ENCODE measurements around the gene CASP3. TPM values are rescaled to one million over a fixed set of nuclear protein-coding genes. Genes with fewer than 3 reads are reported as not detected.
"Not testable (repeated sequence)": the region's sequence is repeated elsewhere in the genome, so short reads cannot be mapped to it uniquely, and the experiment has no call there.

The CASP3 gene
- total and polyA plus RNA-seq, 7 experiments from 2014 or later = 2.9 to 73.4 (median 13.7) TPM

- ATAC-seq; H3K4me1 ChIP-seq (ENCODE audit: control insufficient read depth in 2 of 2, insufficient read depth in 2 of 2, low read length in 2 of 2); DNase-seq; H3K4me1 Mint-ChIP-seq; H3K36me3 ChIP-seq (ENCODE audit: control insufficient read depth in 2 of 3, insufficient read depth in 3 of 3, low read length in 3 of 3); POLR2A ChIA-PET; H3K27me3 ChIP-seq (ENCODE audit: control insufficient read depth in 2 of 2, insufficient read depth in 2 of 2, low read length in 2 of 2); H3K9me3 ChIP-seq (ENCODE audit: control insufficient read depth in 2 of 3, low read length in 3 of 3); H3K4me3 Mint-ChIP-seq; H3K4me3 ChIP-seq (ENCODE audit: low read length); CTCF ChIA-PET; intact Hi-C loops (cut with micrococcal nuclease); H3K27ac ChIP-seq (ENCODE audit: low read depth, low read length): not testable (repeated sequence)
- H3K36me3 Mint-ChIP-seq = peaks cover 0 to 14% (median 3%) of the 10 kb centered on the region in 5 donors
- peaks cover 0 to 40% (median 18%) of the 10 kb centered on the region in 11 donors for H3K9me3 Mint-ChIP-seq
- H3K27ac Mint-ChIP-seq = peak overlapping the region in 1 of 9 donors; percentile 39
- H3K27me3 Mint-ChIP-seq = peaks cover 0 to 22% (median 0%) of the 10 kb centered on the region in 5 donors
These were observed 41.8 kb downstream of the CASP3 start for GRCh38 chr4:184607429-184607828.

GRCh38 chr4:184602857-184603256 is 46.4 kb downstream of the CASP3 start:
- H3K4me3 ChIP-seq (ENCODE audit: low read length); H3K27ac ChIP-seq (ENCODE audit: low read depth, low read length); ATAC-seq; H3K27ac Mint-ChIP-seq; H3K36me3 ChIP-seq (ENCODE audit: control insufficient read depth in 2 of 3, insufficient read depth in 3 of 3, low read length in 3 of 3); intact Hi-C loops (cut with micrococcal nuclease); DNase-seq; CTCF ChIA-PET; H3K4me3 Mint-ChIP-seq; H3K4me1 ChIP-seq (ENCODE audit: control insufficient read depth in 2 of 2, insufficient read depth in 2 of 2, low read length in 2 of 2); H3K9me3 ChIP-seq (ENCODE audit: control insufficient read depth in 2 of 3, low read length in 3 of 3); H3K27me3 ChIP-seq (ENCODE audit: control insufficient read depth in 2 of 2, insufficient read depth in 2 of 2, low read length in 2 of 2): not testable (repeated sequence)
- POLR2A ChIA-PET = interaction anchor here (1.5 kb wide), 1 partner anchor 104 kb away, joined by 3 read pairs; no protein-coding TSS in a partner anchor
- Mint-ChIP-seq H3K36me3 (peaks cover 0 to 16% (median 3%) of the 10 kb centered on the region in 5 donors), H3K9me3 (peaks cover 0 to 45% (median 20%) of the 10 kb centered on the region in 11 donors), H3K4me1 (peaks cover 4 to 20% (median 12%) of the 10 kb centered on the region in 7 donors), H3K27me3 (peaks cover 0 to 36% (median 0%) of the 10 kb centered on the region in 5 donors)

- intact Hi-C loops (cut with micrococcal nuclease); CTCF ChIA-PET; H3K4me1 ChIP-seq (ENCODE audit: control insufficient read depth in 2 of 2, insufficient read depth in 2 of 2, low read length in 2 of 2); H3K27ac ChIP-seq (ENCODE audit: low read depth, low read length); H3K27me3 ChIP-seq (ENCODE audit: control insufficient read depth in 2 of 2, insufficient read depth in 2 of 2, low read length in 2 of 2); H3K9me3 ChIP-seq (ENCODE audit: control insufficient read depth in 2 of 3, low read length in 3 of 3); H3K36me3 ChIP-seq (ENCODE audit: control insufficient read depth in 2 of 3, insufficient read depth in 3 of 3, low read length in 3 of 3); H3K4me3 ChIP-seq (ENCODE audit: low read length): not testable (repeated sequence)
- Mint-ChIP-seq H3K4me1 (peaks cover 4 to 20% (median 12%) of the 10 kb centered on the region in 7 donors), H3K9me3 (peaks cover 0 to 37% (median 18%) of the 10 kb centered on the region in 11 donors), H3K4me3 (peak overlapping the region in 9 of 10 donors; percentile 11 to 71 (median 49)), H3K36me3 (peaks cover 0 to 15% (median 3%) of the 10 kb centered on the region in 5 donors), H3K27me3 (peaks cover 0 to 35% (median 5%) of the 10 kb centered on the region in 5 donors), H3K27ac (peak overlapping the region in 5 of 9 donors; percentile 28 to 70 (median 34))
- peak; percentile 42 for ATAC-seq
- peak in 4 of 9 donors; percentile 8 to 37 (median 18) for DNase-seq
- POLR2A ChIA-PET = interaction anchor here (0.6 to 1.1 kb wide), 2 partner anchors 49 to 334 kb away, joined by 3 to 4 read pairs; partner anchors contain the start of genes CASP3 and PRIMPOL
These were observed 48.3 kb downstream of the CASP3 start for GRCh38 chr4:184600982-184601381.

- Mint-ChIP-seq H3K27me3 (peaks cover 0 to 27% (median 6%) of the 10 kb centered on the region in 5 donors), H3K27ac (no peak overlapping the region), H3K36me3 (peaks cover 0 to 12% (median 3%) of the 10 kb centered on the region in 5 donors), H3K4me1 (peaks cover 4 to 20% (median 12%) of the 10 kb centered on the region in 7 donors), H3K9me3 (peaks cover 0 to 25% (median 13%) of the 10 kb centered on the region in 11 donors), H3K4me3 (no peak overlapping the region)
- H3K9me3 ChIP-seq (ENCODE audit: control insufficient read depth in 2 of 3, low read length in 3 of 3) = no peaks in the 10 kb centered on the region
- H3K27me3 ChIP-seq (ENCODE audit: control insufficient read depth in 2 of 2, insufficient read depth in 2 of 2, low read length in 2 of 2) = no peaks in the 10 kb centered on the region
- no peak overlapping the region for H3K27ac ChIP-seq (ENCODE audit: low read depth, low read length)
- DNase-seq (no peak), ATAC-seq (no peak)
- no peaks in the 10 kb centered on the region for H3K36me3 ChIP-seq (ENCODE audit: control insufficient read depth in 2 of 3, insufficient read depth in 3 of 3, low read length in 3 of 3)
- intact Hi-C loops (cut with micrococcal nuclease) = no loop called here
- CTCF ChIA-PET = no interaction called here
- POLR2A ChIA-PET = interaction anchor here (0.6 kb wide), 1 partner anchor 239 kb away, joined by 3 read pairs; no protein-coding TSS in a partner anchor
- H3K4me1 ChIP-seq (ENCODE audit: control insufficient read depth in 2 of 2, insufficient read depth in 2 of 2, low read length in 2 of 2) = no peaks in the 10 kb centered on the region
- no peak overlapping the region for H3K4me3 ChIP-seq (ENCODE audit: low read length)
These were observed 49.6 kb downstream of the CASP3 start for GRCh38 chr4:184599492-184600135.

GRCh38 chr4:184598753-184599491 is 50.3 kb downstream of the CASP3 start:
- DNase-seq (no peak), ATAC-seq (no peak)
- Mint-ChIP-seq H3K9me3 (peaks cover 0 to 19% (median 10%) of the 10 kb centered on the region in 11 donors), H3K36me3 (peaks cover 0 to 10% (median 3%) of the 10 kb centered on the region in 5 donors), H3K4me3 (no peak overlapping the region), H3K27ac (peak overlapping the region in 1 of 9 donors; percentile 30), H3K4me1 (peaks cover 4 to 20% (median 12%) of the 10 kb centered on the region in 7 donors), H3K27me3 (peaks cover 0 to 26% (median 6%) of the 10 kb centered on the region in 5 donors)
- H3K27ac ChIP-seq (ENCODE audit: low read depth, low read length) = no peak overlapping the region
- ChIA-PET CTCF (no interaction called here), POLR2A (interaction anchor here (0.6 kb wide), 1 partner anchor 239 kb away, joined by 3 read pairs; no protein-coding TSS in a partner anchor)
- H3K4me1 ChIP-seq (ENCODE audit: control insufficient read depth in 2 of 2, insufficient read depth in 2 of 2, low read length in 2 of 2) = no peaks in the 10 kb centered on the region
- no peaks in the 10 kb centered on the region for H3K9me3 ChIP-seq (ENCODE audit: control insufficient read depth in 2 of 3, low read length in 3 of 3)
- H3K4me3 ChIP-seq (ENCODE audit: low read length) = no peak overlapping the region
- no peaks in the 10 kb centered on the region for H3K36me3 ChIP-seq (ENCODE audit: control insufficient read depth in 2 of 3, insufficient read depth in 3 of 3, low read length in 3 of 3)
- intact Hi-C loops (cut with micrococcal nuclease) = no loop called here
- H3K27me3 ChIP-seq (ENCODE audit: control insufficient read depth in 2 of 2, insufficient read depth in 2 of 2, low read length in 2 of 2) = no peaks in the 10 kb centered on the region

- Histone ChIP-seq H3K27ac (ENCODE audit: low read depth, low read length) (no peak overlapping the region), H3K9me3 (ENCODE audit: control insufficient read depth in 2 of 3, low read length in 3 of 3) (no peaks in the 10 kb centered on the region), H3K4me3 (ENCODE audit: low read length) (no peak overlapping the region), H3K4me1 (ENCODE audit: control insufficient read depth in 2 of 2, insufficient read depth in 2 of 2, low read length in 2 of 2) (no peaks in the 10 kb centered on the region), H3K27me3 (ENCODE audit: control insufficient read depth in 2 of 2, insufficient read depth in 2 of 2, low read length in 2 of 2) (no peaks in the 10 kb centered on the region), H3K36me3 (ENCODE audit: control insufficient read depth in 2 of 3, insufficient read depth in 3 of 3, low read length in 3 of 3) (no peaks in the 10 kb centered on the region)
- H3K4me3 Mint-ChIP-seq = no peak overlapping the region
- peaks cover 4 to 16% (median 8%) of the 10 kb centered on the region in 7 donors for H3K4me1 Mint-ChIP-seq
- ChIA-PET POLR2A (no interaction called here), CTCF (no interaction called here)
- no peak overlapping the region for H3K27ac Mint-ChIP-seq
- peaks cover 0 to 11% (median 6%) of the 10 kb centered on the region in 5 donors for H3K27me3 Mint-ChIP-seq
- peaks cover 0 to under 1% (median 0%) of the 10 kb centered on the region in 5 donors for H3K36me3 Mint-ChIP-seq
- intact Hi-C loops (cut with micrococcal nuclease) = no loop called here
- no peak for ATAC-seq
- no peak for DNase-seq
- peaks cover 0 to 2% (median 0%) of the 10 kb centered on the region in 11 donors for H3K9me3 Mint-ChIP-seq
These were observed 52.5 kb downstream of the CASP3 start for GRCh38 chr4:184596617-184597185.
